NB4 (cell line): Measurements from ENCODE around the gene RFC3.

Experiments used
- MYC ChIP-seq: IDR thresholded peaks from 2 replicates; pipeline ENCODE4 v1.6.1; 2011; ENCODE audit warnings: low read depth, low read length
- POLR2A ChIP-seq: IDR thresholded peaks from 2 replicates; pipeline ENCODE4 v1.6.1; 2011; ENCODE audit warnings: mild to moderate bottlenecking; ENCODE audit not compliant: insufficient read length; ENCODE audit errors: extremely low read depth
- TF ChIP-seq, protein P1 (sequence below): IDR thresholded peaks from one replicate; pipeline ENCODE4 v1.5.1; 2012; ENCODE audit warnings: low read depth, low read length
- TF ChIP-seq, protein P2 (sequence below): IDR thresholded peaks from 2 replicates; pipeline ENCODE4 v1.6.1; 2011; ENCODE audit warnings: low read depth, low read length

DNA sequence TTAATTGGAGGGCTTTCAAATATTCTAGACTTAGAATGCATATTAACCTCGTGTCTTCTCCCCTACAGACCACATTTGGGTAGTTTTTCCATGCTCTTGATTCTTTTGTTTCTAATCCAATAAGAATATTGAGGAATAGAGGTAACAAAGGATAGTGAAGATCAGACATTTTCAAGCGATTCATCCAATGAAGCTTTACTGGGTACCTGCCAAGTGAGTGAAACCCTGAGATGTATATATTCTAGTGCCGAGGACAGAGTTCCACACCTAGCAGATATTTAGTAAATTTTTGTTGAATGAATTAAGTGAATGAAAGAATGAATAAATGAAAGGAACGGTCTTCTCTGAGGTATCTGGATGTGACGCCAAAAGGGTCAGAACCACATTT lies 442 bp upstream of the RFC3 start:
- TF ChIP-seq, protein P1, sequence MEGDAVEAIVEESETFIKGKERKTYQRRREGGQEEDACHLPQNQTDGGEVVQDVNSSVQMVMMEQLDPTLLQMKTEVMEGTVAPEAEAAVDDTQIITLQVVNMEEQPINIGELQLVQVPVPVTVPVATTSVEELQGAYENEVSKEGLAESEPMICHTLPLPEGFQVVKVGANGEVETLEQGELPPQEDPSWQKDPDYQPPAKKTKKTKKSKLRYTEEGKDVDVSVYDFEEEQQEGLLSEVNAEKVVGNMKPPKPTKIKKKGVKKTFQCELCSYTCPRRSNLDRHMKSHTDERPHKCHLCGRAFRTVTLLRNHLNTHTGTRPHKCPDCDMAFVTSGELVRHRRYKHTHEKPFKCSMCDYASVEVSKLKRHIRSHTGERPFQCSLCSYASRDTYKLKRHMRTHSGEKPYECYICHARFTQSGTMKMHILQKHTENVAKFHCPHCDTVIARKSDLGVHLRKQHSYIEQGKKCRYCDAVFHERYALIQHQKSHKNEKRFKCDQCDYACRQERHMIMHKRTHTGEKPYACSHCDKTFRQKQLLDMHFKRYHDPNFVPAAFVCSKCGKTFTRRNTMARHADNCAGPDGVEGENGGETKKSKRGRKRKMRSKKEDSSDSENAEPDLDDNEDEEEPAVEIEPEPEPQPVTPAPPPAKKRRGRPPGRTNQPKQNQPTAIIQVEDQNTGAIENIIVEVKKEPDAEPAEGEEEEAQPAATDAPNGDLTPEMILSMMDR: no peak
- TF ChIP-seq, protein P2, sequence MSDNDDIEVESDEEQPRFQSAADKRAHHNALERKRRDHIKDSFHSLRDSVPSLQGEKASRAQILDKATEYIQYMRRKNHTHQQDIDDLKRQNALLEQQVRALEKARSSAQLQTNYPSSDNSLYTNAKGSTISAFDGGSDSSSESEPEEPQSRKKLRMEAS: no peak
- TF ChIP-seq POLR2A: no peak
- no peak for TF ChIP-seq MYC
